Measurements from ENCODE around the gene HOOK1.

DNA sequence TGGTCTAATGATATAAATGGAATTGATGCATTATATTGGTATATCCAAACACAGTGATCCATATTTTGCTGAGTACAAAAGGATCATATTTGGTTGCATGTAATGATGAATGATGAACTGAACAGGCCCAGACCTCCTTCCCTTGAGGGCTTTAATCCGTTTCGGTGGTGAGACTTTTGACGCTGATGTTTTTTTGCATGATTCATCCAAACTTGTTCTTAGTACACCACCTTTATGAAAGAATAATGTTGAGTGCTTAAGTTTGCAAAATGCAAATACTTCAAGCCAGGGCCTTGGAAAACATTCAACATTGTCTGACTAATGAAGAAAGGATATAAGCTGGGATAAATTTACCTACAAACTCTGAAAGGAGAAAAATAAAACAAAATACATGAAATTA lies 19.2 kb downstream of the HOOK1 start:
- no peak for TF ChIP-seq POLR2AphosphoS5 (IDR thresholded peaks at IDR 0.05; ENCODE audit: low read depth, low read length)
- TF ChIP-seq, protein P1, sequence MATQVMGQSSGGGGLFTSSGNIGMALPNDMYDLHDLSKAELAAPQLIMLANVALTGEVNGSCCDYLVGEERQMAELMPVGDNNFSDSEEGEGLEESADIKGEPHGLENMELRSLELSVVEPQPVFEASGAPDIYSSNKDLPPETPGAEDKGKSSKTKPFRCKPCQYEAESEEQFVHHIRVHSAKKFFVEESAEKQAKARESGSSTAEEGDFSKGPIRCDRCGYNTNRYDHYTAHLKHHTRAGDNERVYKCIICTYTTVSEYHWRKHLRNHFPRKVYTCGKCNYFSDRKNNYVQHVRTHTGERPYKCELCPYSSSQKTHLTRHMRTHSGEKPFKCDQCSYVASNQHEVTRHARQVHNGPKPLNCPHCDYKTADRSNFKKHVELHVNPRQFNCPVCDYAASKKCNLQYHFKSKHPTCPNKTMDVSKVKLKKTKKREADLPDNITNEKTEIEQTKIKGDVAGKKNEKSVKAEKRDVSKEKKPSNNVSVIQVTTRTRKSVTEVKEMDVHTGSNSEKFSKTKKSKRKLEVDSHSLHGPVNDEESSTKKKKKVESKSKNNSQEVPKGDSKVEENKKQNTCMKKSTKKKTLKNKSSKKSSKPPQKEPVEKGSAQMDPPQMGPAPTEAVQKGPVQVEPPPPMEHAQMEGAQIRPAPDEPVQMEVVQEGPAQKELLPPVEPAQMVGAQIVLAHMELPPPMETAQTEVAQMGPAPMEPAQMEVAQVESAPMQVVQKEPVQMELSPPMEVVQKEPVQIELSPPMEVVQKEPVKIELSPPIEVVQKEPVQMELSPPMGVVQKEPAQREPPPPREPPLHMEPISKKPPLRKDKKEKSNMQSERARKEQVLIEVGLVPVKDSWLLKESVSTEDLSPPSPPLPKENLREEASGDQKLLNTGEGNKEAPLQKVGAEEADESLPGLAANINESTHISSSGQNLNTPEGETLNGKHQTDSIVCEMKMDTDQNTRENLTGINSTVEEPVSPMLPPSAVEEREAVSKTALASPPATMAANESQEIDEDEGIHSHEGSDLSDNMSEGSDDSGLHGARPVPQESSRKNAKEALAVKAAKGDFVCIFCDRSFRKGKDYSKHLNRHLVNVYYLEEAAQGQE (IDR thresholded peaks at IDR 0.05; ENCODE audit: insufficient read depth in 1 of 2, low read depth in 2 of 2, low read length in 2 of 2) = no peak
- TF ChIP-seq TAF1 (IDR thresholded peaks at IDR 0.05; ENCODE audit: borderline replicate concordance, insufficient read depth, low read length) = no peak
- no peak for TF ChIP-seq SIN3A (IDR thresholded peaks at IDR 0.05; ENCODE audit: borderline replicate concordance, insufficient read depth, low read length)

All from PFSK-1 (cell line).